Neural progenitor cell (in vitro differentiated cells): ENCODE data around the gene MAPK12.

Experiments used
- CTCF ChIP-seq: fragments of 200-600 bp; sonication (generic); IDR thresholded peaks from 2 replicates; pipeline ENCODE4 v1.5.1; 2017; ENCODE audit warnings: antibody characterized with exemption, mild to moderate bottlenecking
- EZH2 ChIP-seq: fragments of 200-600 bp; sonication (generic); IDR thresholded peaks from 2 replicates; pipeline ENCODE4 v1.6.1; 2017; ENCODE audit warnings: antibody characterized with exemption, mild to moderate bottlenecking, moderate library complexity
- EZH2phosphoT487 ChIP-seq: fragments of 200-600 bp; sonication (generic); IDR thresholded peaks from 2 replicates; pipeline ENCODE4 v1.6.1; 2017; ENCODE audit warnings: antibody characterized with exemption

- TF ChIP-seq CTCF (no peak), EZH2 (no peak), EZH2phosphoT487 (no peak)
These were observed 40.6 kb upstream of the MAPK12 start for GRCh38 chr22:50302041-50302541.
